ENCODE data around the gene RAB41.

DNA sequence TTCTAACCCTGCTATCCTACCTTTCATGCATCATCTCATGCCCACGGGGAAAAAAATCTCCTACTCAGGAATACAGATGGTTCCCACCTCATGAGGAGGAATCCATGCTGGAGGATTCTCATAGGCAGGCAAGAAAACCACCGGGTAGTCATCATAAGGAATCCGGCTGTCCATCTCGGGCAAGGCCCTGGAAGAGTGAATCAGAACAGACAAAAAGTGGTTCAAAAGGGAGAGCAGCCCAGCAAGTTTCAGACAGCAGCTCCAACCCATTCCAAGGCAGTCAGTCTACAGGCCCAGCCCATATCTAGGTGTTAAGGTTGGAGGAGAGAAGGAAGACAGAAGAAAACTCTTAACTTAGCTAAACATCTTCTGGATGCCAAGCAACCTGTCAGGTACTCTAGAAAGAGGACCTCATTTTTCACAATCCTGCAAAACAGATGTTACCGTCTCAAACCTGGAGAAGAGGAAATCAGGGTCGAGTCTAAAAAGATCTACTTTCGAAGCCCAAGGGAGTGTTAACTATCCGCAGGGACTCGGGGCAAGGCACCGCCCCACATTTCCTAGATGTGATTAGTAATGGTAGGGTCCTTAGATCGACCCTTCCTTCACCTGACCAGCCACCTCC, 7.3 kb downstream of the RAB41 start:
- TF ChIP-seq, protein P1, sequence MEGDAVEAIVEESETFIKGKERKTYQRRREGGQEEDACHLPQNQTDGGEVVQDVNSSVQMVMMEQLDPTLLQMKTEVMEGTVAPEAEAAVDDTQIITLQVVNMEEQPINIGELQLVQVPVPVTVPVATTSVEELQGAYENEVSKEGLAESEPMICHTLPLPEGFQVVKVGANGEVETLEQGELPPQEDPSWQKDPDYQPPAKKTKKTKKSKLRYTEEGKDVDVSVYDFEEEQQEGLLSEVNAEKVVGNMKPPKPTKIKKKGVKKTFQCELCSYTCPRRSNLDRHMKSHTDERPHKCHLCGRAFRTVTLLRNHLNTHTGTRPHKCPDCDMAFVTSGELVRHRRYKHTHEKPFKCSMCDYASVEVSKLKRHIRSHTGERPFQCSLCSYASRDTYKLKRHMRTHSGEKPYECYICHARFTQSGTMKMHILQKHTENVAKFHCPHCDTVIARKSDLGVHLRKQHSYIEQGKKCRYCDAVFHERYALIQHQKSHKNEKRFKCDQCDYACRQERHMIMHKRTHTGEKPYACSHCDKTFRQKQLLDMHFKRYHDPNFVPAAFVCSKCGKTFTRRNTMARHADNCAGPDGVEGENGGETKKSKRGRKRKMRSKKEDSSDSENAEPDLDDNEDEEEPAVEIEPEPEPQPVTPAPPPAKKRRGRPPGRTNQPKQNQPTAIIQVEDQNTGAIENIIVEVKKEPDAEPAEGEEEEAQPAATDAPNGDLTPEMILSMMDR (conservative IDR thresholded peaks at IDR 0.05 in 1 of 2, IDR thresholded peaks at IDR 0.05 in 1 of 2; ENCODE audit: extremely low read depth in 1 of 2, insufficient read depth in 1 of 2, low read depth in 1 of 2, low read length in 2 of 2) = no peak
- no peak for TF ChIP-seq EZH2 (IDR thresholded peaks at IDR 0.05; ENCODE audit: borderline replicate concordance, low read length)
